Liver (tissue), 9 donors: Measurements from ENCODE around the gene GNG11. TPM values are rescaled to one million over a fixed set of nuclear protein-coding genes. Genes with fewer than 3 reads are reported as not detected.
"Not testable (repeated sequence)": the region's sequence is repeated elsewhere in the genome, so short reads cannot be mapped to it uniquely, and the experiment has no call there.

Experiments used
- DNase-seq: peaks from one replicate; pipeline ENCODE4 v3.0.0-alpha.2; 2017; ENCODE audit warnings: low spot score
- H3K27ac ChIP-seq, 2 donors: one replicate each; pipeline ENCODE4 v1.7.0; 2013; ENCODE audit warnings: inconsistent platforms in 2 of 2, low read length in 2 of 2, control low read depth in 1 of 2, low read depth in 1 of 2, mild to moderate bottlenecking in 1 of 2
- H3K27me3 ChIP-seq, 4 donors: one replicate each; pipeline versions ENCODE4 v1.6.1 to v1.7.0; 2013; ENCODE audit warnings: low read length in 3 of 4, inconsistent platforms in 1 of 4, mild to moderate bottlenecking in 1 of 4, moderate library complexity in 1 of 4; ENCODE audit not compliant: control insufficient read depth in 4 of 4, insufficient read depth in 4 of 4
- H3K36me3 ChIP-seq, 4 donors: one replicate each; pipeline versions ENCODE4 v1.6.1 to v1.7.0; 2013; ENCODE audit warnings: low read length in 3 of 4, mild to moderate bottlenecking in 3 of 4, low read depth in 1 of 4, moderate library complexity in 1 of 4; ENCODE audit not compliant: control insufficient read depth in 4 of 4, insufficient read depth in 3 of 4
- H3K4me1 ChIP-seq, 4 donors: one replicate each; pipeline versions ENCODE4 v1.6.1 to v1.7.0; 2013; ENCODE audit warnings: low read length in 3 of 4, mild to moderate bottlenecking in 3 of 4, moderate library complexity in 1 of 4; ENCODE audit not compliant: control insufficient read depth in 4 of 4, insufficient read depth in 4 of 4
- H3K4me3 ChIP-seq, 3 donors: one replicate each; pipeline versions ENCODE4 v1.6.1 to v1.7.0; 2013; ENCODE audit warnings: low read length in 3 of 3, control low read depth in 1 of 3, low read depth in 1 of 3, mild to moderate bottlenecking in 1 of 3
- H3K9ac ChIP-seq, 2 donors: one replicate each; pipeline ENCODE4 v1.7.0; 2013; ENCODE audit warnings: low read length in 2 of 2, mild to moderate bottlenecking in 2 of 2, moderate library complexity in 2 of 2, control low read depth in 1 of 2, low read depth in 1 of 2
- H3K9me3 ChIP-seq, 4 donors: one replicate each; pipeline versions ENCODE4 v1.6.1 to v1.7.0; 2013; ENCODE audit warnings: low read length in 3 of 4; ENCODE audit not compliant: control insufficient read depth in 4 of 4
- HNF4A ChIP-seq, 2 donors: conservative IDR thresholded peaks; 2 replicates each; pipeline ENCODE4 v1.6.1; 2016; ENCODE audit warnings: antibody characterized with exemption in 2 of 2, mild to moderate bottlenecking in 2 of 2
- REST ChIP-seq: IDR thresholded peaks from 2 replicates; pipeline ENCODE4 v1.6.1; 2016; ENCODE audit warnings: antibody characterized with exemption, mild to moderate bottlenecking
- SP1 ChIP-seq: IDR thresholded peaks from 2 replicates; pipeline ENCODE4 v1.6.1; 2018; ENCODE audit warnings: antibody characterized with exemption, mild to moderate bottlenecking
- WGBS: extraction: QIAGEN DNeasy Blood & Tissue Kit; methylation state at CpG from one replicate; pipeline ENCODE4 v1.1.7; 2013; 5-methylcytosine and 5-hydroxymethylcytosine counted together
- polyA plus RNA-seq, 2 donors: library from polyadenylated mRNA; stranded (reverse) in 1 of 2; unstranded in 1 of 2; fragments of 200-250 nt in 1 of 2; fragments of >200 nt in 1 of 2; fragmentation: Nextera tagmentation in 1 of 2; extraction: Ambion mirVana in 1 of 2; gene quantifications; one replicate each; pipeline versions ENCODE4 v1.2.1 to v1.2.3, GENCODE V29; 2013 to 2015
- total RNA-seq, 2 donors: library from RNA; depleted of rRNA; stranded (reverse); fragments of >200 nt; gene quantifications; one replicate each; pipeline ENCODE4 v1.2.3, GENCODE V29; 2014
- donor health status: healthy.
- donor health status: healthy.
- donor health status: healthy.
- donor health status: healthy.
- donor health status: healthy.

GNG11 gene
- total and polyA plus RNA-seq, 4 donors, result 4.0 to 11.1 (median 6.1) TPM

GRCh38 chr7:93914581-93915066 lies 6.9 kb upstream of the GNG11 start:
- Histone ChIP-seq H3K4me1 (no peaks in the 10 kb centered on the region), H3K36me3 (no peaks in the 10 kb centered on the region), H3K9me3 (no peaks in the 10 kb centered on the region), H3K27me3 (no peaks in the 10 kb centered on the region), H3K9ac (no peak overlapping the region), H3K27ac (no peak overlapping the region), H3K4me3 (no peak overlapping the region)
- 49% methylated on average over 7 of the region's 7 CpGs for WGBS
- TF ChIP-seq HNF4A (conservative IDR thresholded peaks at IDR 0.05) (no peak), SP1 (no peak), REST (no peak)
- no peak for DNase-seq

- 72% methylated on average over 3 of the region's 3 CpGs for WGBS
- H3K9me3 ChIP-seq, DNase-seq, H3K27me3 ChIP-seq, H3K4me3 ChIP-seq, H3K36me3 ChIP-seq, H3K4me1 ChIP-seq, H3K9ac ChIP-seq, H3K27ac ChIP-seq: not testable (repeated sequence)
Observed at GRCh38 chr7:93915206-93915842, 6.2 kb upstream of the GNG11 start.

- DNase-seq, result not testable (repeated sequence)
Observed at GRCh38 chr7:93915888-93916287, 5.6 kb upstream of the GNG11 start.

GRCh38 chr7:93916315-93916714 lies 5.2 kb upstream of the GNG11 start:
- H3K4me1 ChIP-seq, DNase-seq, H3K27ac ChIP-seq, H3K36me3 ChIP-seq, H3K9ac ChIP-seq, H3K4me3 ChIP-seq, H3K9me3 ChIP-seq, H3K27me3 ChIP-seq: not testable (repeated sequence)
- 78% methylated on average over 4 of the region's 4 CpGs for WGBS

More at GRCh38 chr7:93915888-93916287, 5.6 kb upstream of the GNG11 start:
- H3K27me3 ChIP-seq, H3K27ac ChIP-seq, H3K36me3 ChIP-seq, H3K9me3 ChIP-seq, H3K9ac ChIP-seq, H3K4me3 ChIP-seq, H3K4me1 ChIP-seq: not testable (repeated sequence)
